Vagina (tissue), 2 donors: ENCODE measurements around the gene ATG16L1. TPM values are rescaled to one million over a fixed set of nuclear protein-coding genes. Genes with fewer than 3 reads are reported as not detected.

Experiments used
- DNase-seq, 2 donors: peaks; one replicate each; pipeline ENCODE4 v3.0.0-alpha.2; 2017; ENCODE audit errors: extremely low spot score in 2 of 2
- H3K27ac ChIP-seq: fragments of 200-600 bp; sonication (generic); one replicate; pipeline ENCODE4 v1.5.1; 2019
- H3K27me3 ChIP-seq: fragments of 200-600 bp; sonication (generic); one replicate; pipeline ENCODE4 v1.5.1; 2019
- H3K36me3 ChIP-seq, 2 donors: fragments of 200-600 bp; sonication (generic); one replicate each; pipeline ENCODE4 v1.5.1; 2017 to 2019
- H3K4me1 ChIP-seq: fragments of 200-600 bp; sonication (generic); one replicate; pipeline ENCODE4 v1.5.1; 2019
- H3K4me3 ChIP-seq, 2 donors: fragments of 200-600 bp; sonication (generic); 1 replicate in 1 of 2; 2 replicates in 1 of 2; pipeline ENCODE4 v1.5.1; 2016 to 2019
- H3K9me3 ChIP-seq: fragments of 200-600 bp; sonication (generic); one replicate; pipeline ENCODE4 v1.5.1; 2019
- POLR2A ChIP-seq, 2 donors: fragments of 450-650 bp; IDR thresholded peaks; one replicate each; pipeline ENCODE4 v1.6.1; 2017; ENCODE audit warnings: antibody characterized with exemption in 2 of 2, mild to moderate bottlenecking in 2 of 2, moderate library complexity in 2 of 2
- POLR2AphosphoS5 ChIP-seq, 2 donors: sonication (generic); formaldehyde crosslinking; IDR thresholded peaks; one replicate each; pipeline ENCODE4 v1.9.0; 2017; ENCODE audit warnings: antibody characterized with exemption in 2 of 2, mild to moderate bottlenecking in 2 of 2, low read depth in 1 of 2; ENCODE audit not compliant: insufficient read depth in 1 of 2
- intact Hi-C: fragments of 100-400 bp; cut with DNase I; formaldehyde crosslinking; loops from one replicate; pipeline ENCODE4 v1.15.1; 2023
- total RNA-seq: library from RNA; depleted of rRNA; stranded (reverse); fragments of >200 nt; gene quantifications from one replicate; pipeline ENCODE4 v1.2.3, GENCODE V29; 2016
- TF ChIP-seq, protein P1 (sequence below), 3 experiments: fragments of 450-650 bp in 2 of 3; fragments of 200-600 bp in 1 of 3; sonication (generic) in 1 of 3; IDR thresholded peaks; one replicate each; pipeline ENCODE4 v1.5.1; 2017 to 2019; ENCODE audit warnings: antibody characterized with exemption in 3 of 3, mild to moderate bottlenecking in 2 of 3, moderate library complexity in 2 of 3

Gene ATG16L1
- total RNA-seq, 1 donor from 2014 or later, result 29.2 TPM

DNA sequence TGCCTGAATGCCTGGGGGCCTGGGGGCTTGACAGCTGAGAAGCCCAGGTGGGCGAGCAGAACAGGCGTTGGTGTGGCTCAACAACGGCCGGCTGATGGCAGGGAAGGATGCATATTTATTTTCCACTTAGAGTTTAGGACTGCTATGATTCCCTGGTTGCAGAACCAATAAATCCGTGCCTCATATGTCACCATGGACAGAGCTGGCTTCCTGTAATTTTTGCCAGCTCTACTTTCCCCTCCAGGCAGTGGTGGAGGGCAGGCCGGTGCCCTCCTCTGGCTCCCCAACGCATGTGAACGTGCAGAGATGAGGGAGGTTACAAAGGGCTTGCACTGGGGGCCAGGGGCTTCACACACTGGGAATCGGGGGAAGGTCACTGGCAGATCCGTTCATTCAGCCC lies 74.3 kb downstream of the ATG16L1 start:
- no peak for DNase-seq
- H3K27me3 ChIP-seq, result no peaks in the 10 kb centered on the region
- intact Hi-C loops, result no loop called here
- H3K27ac ChIP-seq, result no peak overlapping the region
- H3K36me3 ChIP-seq, result no peaks in the 10 kb centered on the region
- H3K4me1 ChIP-seq, result no peaks in the 10 kb centered on the region
- no peak for TF ChIP-seq POLR2A (IDR thresholded peaks at IDR 0.05)
- TF ChIP-seq POLR2AphosphoS5 (IDR thresholded peaks at IDR 0.05; ENCODE audit: insufficient read depth in 1 of 2, low read depth in 1 of 2), result no peak
- TF ChIP-seq, protein P1, sequence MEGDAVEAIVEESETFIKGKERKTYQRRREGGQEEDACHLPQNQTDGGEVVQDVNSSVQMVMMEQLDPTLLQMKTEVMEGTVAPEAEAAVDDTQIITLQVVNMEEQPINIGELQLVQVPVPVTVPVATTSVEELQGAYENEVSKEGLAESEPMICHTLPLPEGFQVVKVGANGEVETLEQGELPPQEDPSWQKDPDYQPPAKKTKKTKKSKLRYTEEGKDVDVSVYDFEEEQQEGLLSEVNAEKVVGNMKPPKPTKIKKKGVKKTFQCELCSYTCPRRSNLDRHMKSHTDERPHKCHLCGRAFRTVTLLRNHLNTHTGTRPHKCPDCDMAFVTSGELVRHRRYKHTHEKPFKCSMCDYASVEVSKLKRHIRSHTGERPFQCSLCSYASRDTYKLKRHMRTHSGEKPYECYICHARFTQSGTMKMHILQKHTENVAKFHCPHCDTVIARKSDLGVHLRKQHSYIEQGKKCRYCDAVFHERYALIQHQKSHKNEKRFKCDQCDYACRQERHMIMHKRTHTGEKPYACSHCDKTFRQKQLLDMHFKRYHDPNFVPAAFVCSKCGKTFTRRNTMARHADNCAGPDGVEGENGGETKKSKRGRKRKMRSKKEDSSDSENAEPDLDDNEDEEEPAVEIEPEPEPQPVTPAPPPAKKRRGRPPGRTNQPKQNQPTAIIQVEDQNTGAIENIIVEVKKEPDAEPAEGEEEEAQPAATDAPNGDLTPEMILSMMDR (IDR thresholded peaks at IDR 0.05), result no peak
- H3K4me3 ChIP-seq, result no peak overlapping the region
- H3K9me3 ChIP-seq, result no peaks in the 10 kb centered on the region

DNA sequence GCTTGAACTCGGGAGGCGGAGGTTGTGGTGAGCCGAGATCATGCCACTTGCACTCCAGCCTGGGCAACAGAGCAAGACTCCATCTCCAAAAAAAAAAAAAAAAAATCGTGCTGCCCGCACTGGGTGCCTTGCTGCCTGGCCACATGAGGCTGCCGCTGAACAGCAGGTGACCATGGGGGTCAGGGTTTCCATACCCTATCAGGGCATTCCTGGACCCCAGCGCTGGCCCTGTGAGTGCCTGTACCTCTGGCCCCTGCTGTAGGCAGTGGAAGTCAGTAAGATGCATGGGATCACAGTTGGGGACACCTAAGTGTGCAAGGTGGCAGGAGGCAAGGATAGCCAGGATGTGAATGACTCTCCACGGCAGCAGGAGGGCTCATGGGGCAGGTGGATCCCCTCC lies 75.0 kb downstream of the ATG16L1 start:
- Histone ChIP-seq H3K4me3 (no peak overlapping the region), H3K27ac (no peak overlapping the region), H3K4me1 (no peaks in the 10 kb centered on the region), H3K36me3 (no peaks in the 10 kb centered on the region), H3K9me3 (no peaks in the 10 kb centered on the region), H3K27me3 (no peaks in the 10 kb centered on the region)
- TF ChIP-seq POLR2AphosphoS5 (IDR thresholded peaks at IDR 0.05; ENCODE audit: insufficient read depth in 1 of 2, low read depth in 1 of 2), result no peak
- TF ChIP-seq POLR2A (IDR thresholded peaks at IDR 0.05), result no peak
- TF ChIP-seq, protein P1 (IDR thresholded peaks at IDR 0.05), result no peak
- no peak for DNase-seq
- intact Hi-C loops, result no loop called here

GRCh38 chr2:233328922-233329321 lies 77.4 kb downstream of the ATG16L1 start:
- Histone ChIP-seq H3K4me1 (no peaks in the 10 kb centered on the region), H3K27ac (no peak overlapping the region), H3K36me3 (no peaks in the 10 kb centered on the region), H3K27me3 (no peaks in the 10 kb centered on the region), H3K9me3 (no peaks in the 10 kb centered on the region), H3K4me3 (no peak overlapping the region)
- no peak for TF ChIP-seq POLR2A (IDR thresholded peaks at IDR 0.05)
- TF ChIP-seq, protein P1 (IDR thresholded peaks at IDR 0.05), result no peak
- no peak for TF ChIP-seq POLR2AphosphoS5 (IDR thresholded peaks at IDR 0.05; ENCODE audit: insufficient read depth in 1 of 2, low read depth in 1 of 2)
- no peak for DNase-seq
- intact Hi-C loops, result no loop called here

DNA sequence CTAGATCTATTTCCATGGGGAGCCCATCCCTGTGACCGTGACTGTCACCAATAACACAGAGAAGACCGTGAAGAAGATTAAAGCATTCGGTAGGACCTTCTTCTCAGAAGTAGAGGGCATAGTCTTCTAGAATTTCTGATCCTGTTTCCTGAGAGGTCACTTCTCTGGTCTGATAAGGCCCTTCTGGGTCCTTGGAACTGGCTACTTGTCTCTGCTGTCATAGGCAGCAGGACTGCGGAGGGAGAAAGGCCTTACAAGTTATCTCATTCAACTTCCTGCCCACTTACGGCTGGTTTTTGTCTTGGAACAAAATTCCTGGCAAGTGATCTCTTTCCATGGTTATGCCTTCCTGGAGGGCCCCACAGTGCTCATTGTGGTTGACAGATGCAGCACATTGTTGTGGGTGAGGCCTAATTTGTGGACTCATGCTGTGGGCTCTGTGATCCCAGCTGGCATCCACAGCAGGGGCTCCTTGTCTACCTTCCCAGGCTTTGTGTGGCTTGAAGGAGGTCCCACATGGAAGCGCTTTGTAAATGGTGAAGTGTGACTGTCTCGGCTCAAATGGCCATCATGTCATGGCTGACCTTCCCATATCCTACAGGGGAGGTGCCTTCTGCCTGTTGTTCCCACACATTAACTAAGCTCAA lies 78.1 kb downstream of the ATG16L1 start:
- Histone ChIP-seq H3K36me3 (no peaks in the 10 kb centered on the region), H3K4me3 (no peak overlapping the region), H3K27me3 (no peaks in the 10 kb centered on the region), H3K4me1 (no peaks in the 10 kb centered on the region), H3K9me3 (no peaks in the 10 kb centered on the region), H3K27ac (no peak overlapping the region)
- intact Hi-C loops, result no loop called here
- no peak for DNase-seq
- no peak for TF ChIP-seq POLR2A (IDR thresholded peaks at IDR 0.05)
- TF ChIP-seq, protein P1 (IDR thresholded peaks at IDR 0.05), result no peak
- no peak for TF ChIP-seq POLR2AphosphoS5 (IDR thresholded peaks at IDR 0.05; ENCODE audit: insufficient read depth in 1 of 2, low read depth in 1 of 2)

GRCh38 chr2:233331536-233331935 lies 80.1 kb downstream of the ATG16L1 start:
- Histone ChIP-seq H3K27ac (peak overlapping the region; percentile 53), H3K27me3 (no peaks in the 10 kb centered on the region), H3K4me1 (no peaks in the 10 kb centered on the region), H3K36me3 (no peaks in the 10 kb centered on the region), H3K4me3 (no peak overlapping the region), H3K9me3 (no peaks in the 10 kb centered on the region)
- DNase-seq, result no peak
- intact Hi-C loops, result no loop called here
- TF ChIP-seq POLR2AphosphoS5 (IDR thresholded peaks at IDR 0.05; ENCODE audit: insufficient read depth in 1 of 2, low read depth in 1 of 2), result peak in 1 of 2 donors; percentile 55
- TF ChIP-seq POLR2A (IDR thresholded peaks at IDR 0.05), result no peak
